Liver (tissue), 9 donors: ENCODE data around the gene PTP4A1. TPM values are rescaled to one million over a fixed set of nuclear protein-coding genes. Genes with fewer than 3 reads are reported as not detected.

Experiments
- DNase-seq: peaks from one replicate; pipeline ENCODE4 v3.0.0-alpha.2; 2017; ENCODE audit warnings: low spot score
- H3K27ac ChIP-seq, 2 donors: one replicate each; pipeline ENCODE4 v1.7.0; 2013; ENCODE audit warnings: inconsistent platforms in 2 of 2, low read length in 2 of 2, control low read depth in 1 of 2, low read depth in 1 of 2, mild to moderate bottlenecking in 1 of 2
- H3K27me3 ChIP-seq, 4 donors: one replicate each; pipeline versions ENCODE4 v1.6.1 to v1.7.0; 2013; ENCODE audit warnings: low read length in 3 of 4, inconsistent platforms in 1 of 4, mild to moderate bottlenecking in 1 of 4, moderate library complexity in 1 of 4; ENCODE audit not compliant: control insufficient read depth in 4 of 4, insufficient read depth in 4 of 4
- H3K36me3 ChIP-seq, 4 donors: one replicate each; pipeline versions ENCODE4 v1.6.1 to v1.7.0; 2013; ENCODE audit warnings: low read length in 3 of 4, mild to moderate bottlenecking in 3 of 4, low read depth in 1 of 4, moderate library complexity in 1 of 4; ENCODE audit not compliant: control insufficient read depth in 4 of 4, insufficient read depth in 3 of 4
- H3K4me1 ChIP-seq, 4 donors: one replicate each; pipeline versions ENCODE4 v1.6.1 to v1.7.0; 2013; ENCODE audit warnings: low read length in 3 of 4, mild to moderate bottlenecking in 3 of 4, moderate library complexity in 1 of 4; ENCODE audit not compliant: control insufficient read depth in 4 of 4, insufficient read depth in 4 of 4
- H3K4me3 ChIP-seq, 3 donors: one replicate each; pipeline versions ENCODE4 v1.6.1 to v1.7.0; 2013; ENCODE audit warnings: low read length in 3 of 3, control low read depth in 1 of 3, low read depth in 1 of 3, mild to moderate bottlenecking in 1 of 3
- H3K9ac ChIP-seq, 2 donors: one replicate each; pipeline ENCODE4 v1.7.0; 2013; ENCODE audit warnings: low read length in 2 of 2, mild to moderate bottlenecking in 2 of 2, moderate library complexity in 2 of 2, control low read depth in 1 of 2, low read depth in 1 of 2
- H3K9me3 ChIP-seq, 4 donors: one replicate each; pipeline versions ENCODE4 v1.6.1 to v1.7.0; 2013; ENCODE audit warnings: low read length in 3 of 4; ENCODE audit not compliant: control insufficient read depth in 4 of 4
- EGR1 ChIP-seq, 2 donors: IDR thresholded peaks; 2 replicates each; pipeline ENCODE4 v1.6.1; 2016 to 2018; ENCODE audit warnings: antibody characterized with exemption in 2 of 2, low read depth in 2 of 2
- FOXA2 ChIP-seq: IDR thresholded peaks from 2 replicates; pipeline ENCODE4 v1.6.1; 2016; ENCODE audit warnings: antibody characterized with exemption
- GABPA ChIP-seq, 2 donors: IDR thresholded peaks in 1 of 2; conservative IDR thresholded peaks in 1 of 2; 2 replicates each; pipeline ENCODE4 v1.6.1; 2016; ENCODE audit warnings: antibody characterized with exemption in 2 of 2, mild to moderate bottlenecking in 1 of 2, moderate library complexity in 1 of 2
- HNF4A ChIP-seq, 2 donors: conservative IDR thresholded peaks; 2 replicates each; pipeline ENCODE4 v1.6.1; 2016; ENCODE audit warnings: antibody characterized with exemption in 2 of 2, mild to moderate bottlenecking in 2 of 2
- HNF4G ChIP-seq: IDR thresholded peaks from 2 replicates; pipeline ENCODE4 v1.6.1; 2016; ENCODE audit warnings: antibody characterized with exemption
- JUND ChIP-seq, 2 donors: IDR thresholded peaks; 2 replicates each; pipeline ENCODE4 v1.6.1; 2016; ENCODE audit warnings: antibody characterized with exemption in 2 of 2
- NR2F2 ChIP-seq: IDR thresholded peaks from 2 replicates; pipeline ENCODE4 v1.6.1; 2016; ENCODE audit warnings: antibody characterized with exemption
- RAD21 ChIP-seq, 2 donors: IDR thresholded peaks; 2 replicates each; pipeline ENCODE4 v1.6.1; 2016; ENCODE audit warnings: antibody characterized with exemption in 2 of 2, mild to moderate bottlenecking in 2 of 2
- RXRA ChIP-seq, 2 donors: IDR thresholded peaks; 2 replicates each; pipeline ENCODE4 v1.6.1; 2017 to 2018; ENCODE audit warnings: antibody characterized with exemption in 2 of 2, mild to moderate bottlenecking in 1 of 2
- SP1 ChIP-seq: IDR thresholded peaks from 2 replicates; pipeline ENCODE4 v1.6.1; 2018; ENCODE audit warnings: antibody characterized with exemption, mild to moderate bottlenecking
- TAF1 ChIP-seq: conservative IDR thresholded peaks from 2 replicates; pipeline ENCODE4 v1.6.1; 2016; ENCODE audit warnings: antibody characterized with exemption, mild to moderate bottlenecking
- YY1 ChIP-seq: IDR thresholded peaks from 2 replicates; pipeline ENCODE4 v1.6.1; 2016; ENCODE audit warnings: antibody characterized with exemption, mild to moderate bottlenecking
- WGBS: extraction: QIAGEN DNeasy Blood & Tissue Kit; methylation state at CpG from one replicate; pipeline ENCODE4 v1.1.7; 2013; 5-methylcytosine and 5-hydroxymethylcytosine counted together
- polyA plus RNA-seq, 2 donors: library from polyadenylated mRNA; stranded (reverse) in 1 of 2; unstranded in 1 of 2; fragments of 200-250 nt in 1 of 2; fragments of >200 nt in 1 of 2; fragmentation: Nextera tagmentation in 1 of 2; extraction: Ambion mirVana in 1 of 2; gene quantifications; one replicate each; pipeline versions ENCODE4 v1.2.1 to v1.2.3, GENCODE V29; 2013 to 2015
- total RNA-seq, 2 donors: library from RNA; depleted of rRNA; stranded (reverse); fragments of >200 nt; gene quantifications; one replicate each; pipeline ENCODE4 v1.2.3, GENCODE V29; 2014
- TF ChIP-seq, protein P1 (sequence below): IDR thresholded peaks from 2 replicates; pipeline ENCODE4 v1.6.1; 2016; ENCODE audit warnings: antibody characterized with exemption
- TF ChIP-seq, protein P2 (sequence below): IDR thresholded peaks from 2 replicates; pipeline ENCODE4 v1.6.1; 2016; ENCODE audit warnings: antibody characterized with exemption, mild to moderate bottlenecking
- TF ChIP-seq, protein P3 (sequence below): IDR thresholded peaks from 2 replicates; pipeline ENCODE4 v1.6.1; 2016; ENCODE audit warnings: antibody characterized with exemption
- TF ChIP-seq, protein P4 (sequence below): fragments of 150-350 bp; IDR thresholded peaks from 2 replicates; pipeline ENCODE4 v1.5.1; 2017; ENCODE audit warnings: improper control_type of control experiment, low read depth, low read length; ENCODE audit not compliant: missing input control
- donor health status: healthy.
- donor health status: healthy.
- donor health status: healthy.
- donor health status: healthy.
- donor health status: healthy.

Gene PTP4A1
- total and polyA plus RNA-seq, 4 donors, result 34.3 to 237 (median 152) TPM

DNA sequence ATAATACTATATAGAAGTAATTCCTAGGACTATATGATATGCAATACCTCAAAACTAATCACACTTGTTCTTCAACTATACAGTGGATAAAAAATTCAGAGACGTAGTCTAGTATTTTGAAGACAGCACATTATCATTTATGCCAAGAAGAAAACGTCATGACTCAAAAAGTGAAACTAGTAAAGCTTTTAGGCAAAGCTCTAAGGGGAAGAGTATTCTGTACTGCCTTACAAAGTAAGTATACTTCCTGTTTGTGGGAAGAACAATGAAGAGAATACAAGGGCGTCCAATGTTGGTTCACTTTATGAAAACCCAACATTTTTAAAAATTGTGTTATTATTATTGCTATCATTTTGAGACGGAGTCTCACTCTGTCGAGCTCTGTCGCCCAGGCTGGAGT is 27.9 kb downstream of the PTP4A1 start:
- Histone ChIP-seq H3K4me3 (no peak overlapping the region), H3K27me3 (no peaks in the 10 kb centered on the region), H3K9me3 (no peaks in the 10 kb centered on the region), H3K9ac (no peak overlapping the region), H3K27ac (no peak overlapping the region), H3K36me3 (no peaks in the 10 kb centered on the region), H3K4me1 (peaks cover 0 to 15% (median 3%) of the 10 kb centered on the region in 4 donors)
- 76% methylated on average over 6 of the region's 6 CpGs for WGBS
- TF ChIP-seq, protein P1, sequence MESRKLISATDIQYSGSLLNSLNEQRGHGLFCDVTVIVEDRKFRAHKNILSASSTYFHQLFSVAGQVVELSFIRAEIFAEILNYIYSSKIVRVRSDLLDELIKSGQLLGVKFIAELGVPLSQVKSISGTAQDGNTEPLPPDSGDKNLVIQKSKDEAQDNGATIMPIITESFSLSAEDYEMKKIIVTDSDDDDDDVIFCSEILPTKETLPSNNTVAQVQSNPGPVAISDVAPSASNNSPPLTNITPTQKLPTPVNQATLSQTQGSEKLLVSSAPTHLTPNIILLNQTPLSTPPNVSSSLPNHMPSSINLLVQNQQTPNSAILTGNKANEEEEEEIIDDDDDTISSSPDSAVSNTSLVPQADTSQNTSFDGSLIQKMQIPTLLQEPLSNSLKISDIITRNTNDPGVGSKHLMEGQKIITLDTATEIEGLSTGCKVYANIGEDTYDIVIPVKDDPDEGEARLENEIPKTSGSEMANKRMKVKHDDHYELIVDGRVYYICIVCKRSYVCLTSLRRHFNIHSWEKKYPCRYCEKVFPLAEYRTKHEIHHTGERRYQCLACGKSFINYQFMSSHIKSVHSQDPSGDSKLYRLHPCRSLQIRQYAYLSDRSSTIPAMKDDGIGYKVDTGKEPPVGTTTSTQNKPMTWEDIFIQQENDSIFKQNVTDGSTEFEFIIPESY, result no peak
- no peak for TF ChIP-seq NR2F2
- TF ChIP-seq HNF4A (conservative IDR thresholded peaks at IDR 0.05), result no peak
- no peak for TF ChIP-seq JUND (IDR thresholded peaks at IDR 0.05)
- TF ChIP-seq FOXA2, result no peak
- TF ChIP-seq, protein P2, sequence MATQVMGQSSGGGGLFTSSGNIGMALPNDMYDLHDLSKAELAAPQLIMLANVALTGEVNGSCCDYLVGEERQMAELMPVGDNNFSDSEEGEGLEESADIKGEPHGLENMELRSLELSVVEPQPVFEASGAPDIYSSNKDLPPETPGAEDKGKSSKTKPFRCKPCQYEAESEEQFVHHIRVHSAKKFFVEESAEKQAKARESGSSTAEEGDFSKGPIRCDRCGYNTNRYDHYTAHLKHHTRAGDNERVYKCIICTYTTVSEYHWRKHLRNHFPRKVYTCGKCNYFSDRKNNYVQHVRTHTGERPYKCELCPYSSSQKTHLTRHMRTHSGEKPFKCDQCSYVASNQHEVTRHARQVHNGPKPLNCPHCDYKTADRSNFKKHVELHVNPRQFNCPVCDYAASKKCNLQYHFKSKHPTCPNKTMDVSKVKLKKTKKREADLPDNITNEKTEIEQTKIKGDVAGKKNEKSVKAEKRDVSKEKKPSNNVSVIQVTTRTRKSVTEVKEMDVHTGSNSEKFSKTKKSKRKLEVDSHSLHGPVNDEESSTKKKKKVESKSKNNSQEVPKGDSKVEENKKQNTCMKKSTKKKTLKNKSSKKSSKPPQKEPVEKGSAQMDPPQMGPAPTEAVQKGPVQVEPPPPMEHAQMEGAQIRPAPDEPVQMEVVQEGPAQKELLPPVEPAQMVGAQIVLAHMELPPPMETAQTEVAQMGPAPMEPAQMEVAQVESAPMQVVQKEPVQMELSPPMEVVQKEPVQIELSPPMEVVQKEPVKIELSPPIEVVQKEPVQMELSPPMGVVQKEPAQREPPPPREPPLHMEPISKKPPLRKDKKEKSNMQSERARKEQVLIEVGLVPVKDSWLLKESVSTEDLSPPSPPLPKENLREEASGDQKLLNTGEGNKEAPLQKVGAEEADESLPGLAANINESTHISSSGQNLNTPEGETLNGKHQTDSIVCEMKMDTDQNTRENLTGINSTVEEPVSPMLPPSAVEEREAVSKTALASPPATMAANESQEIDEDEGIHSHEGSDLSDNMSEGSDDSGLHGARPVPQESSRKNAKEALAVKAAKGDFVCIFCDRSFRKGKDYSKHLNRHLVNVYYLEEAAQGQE, result no peak
- no peak for TF ChIP-seq YY1
- TF ChIP-seq HNF4G, result no peak
- TF ChIP-seq, protein P3, sequence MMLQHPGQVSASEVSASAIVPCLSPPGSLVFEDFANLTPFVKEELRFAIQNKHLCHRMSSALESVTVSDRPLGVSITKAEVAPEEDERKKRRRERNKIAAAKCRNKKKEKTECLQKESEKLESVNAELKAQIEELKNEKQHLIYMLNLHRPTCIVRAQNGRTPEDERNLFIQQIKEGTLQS, result no peak
- TF ChIP-seq, protein P4, sequence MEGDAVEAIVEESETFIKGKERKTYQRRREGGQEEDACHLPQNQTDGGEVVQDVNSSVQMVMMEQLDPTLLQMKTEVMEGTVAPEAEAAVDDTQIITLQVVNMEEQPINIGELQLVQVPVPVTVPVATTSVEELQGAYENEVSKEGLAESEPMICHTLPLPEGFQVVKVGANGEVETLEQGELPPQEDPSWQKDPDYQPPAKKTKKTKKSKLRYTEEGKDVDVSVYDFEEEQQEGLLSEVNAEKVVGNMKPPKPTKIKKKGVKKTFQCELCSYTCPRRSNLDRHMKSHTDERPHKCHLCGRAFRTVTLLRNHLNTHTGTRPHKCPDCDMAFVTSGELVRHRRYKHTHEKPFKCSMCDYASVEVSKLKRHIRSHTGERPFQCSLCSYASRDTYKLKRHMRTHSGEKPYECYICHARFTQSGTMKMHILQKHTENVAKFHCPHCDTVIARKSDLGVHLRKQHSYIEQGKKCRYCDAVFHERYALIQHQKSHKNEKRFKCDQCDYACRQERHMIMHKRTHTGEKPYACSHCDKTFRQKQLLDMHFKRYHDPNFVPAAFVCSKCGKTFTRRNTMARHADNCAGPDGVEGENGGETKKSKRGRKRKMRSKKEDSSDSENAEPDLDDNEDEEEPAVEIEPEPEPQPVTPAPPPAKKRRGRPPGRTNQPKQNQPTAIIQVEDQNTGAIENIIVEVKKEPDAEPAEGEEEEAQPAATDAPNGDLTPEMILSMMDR, result no peak
- TF ChIP-seq RXRA (IDR thresholded peaks at IDR 0.05), result no peak
- TF ChIP-seq EGR1 (IDR thresholded peaks at IDR 0.05; ENCODE audit: low read depth in 2 of 2), result no peak
- TF ChIP-seq SP1, result no peak
- TF ChIP-seq GABPA (IDR thresholded peaks at IDR 0.05 in 1 of 2, conservative IDR thresholded peaks at IDR 0.05 in 1 of 2), result no peak
- TF ChIP-seq RAD21 (IDR thresholded peaks at IDR 0.05), result no peak
- no peak for TF ChIP-seq TAF1
- DNase-seq, result no peak

DNA sequence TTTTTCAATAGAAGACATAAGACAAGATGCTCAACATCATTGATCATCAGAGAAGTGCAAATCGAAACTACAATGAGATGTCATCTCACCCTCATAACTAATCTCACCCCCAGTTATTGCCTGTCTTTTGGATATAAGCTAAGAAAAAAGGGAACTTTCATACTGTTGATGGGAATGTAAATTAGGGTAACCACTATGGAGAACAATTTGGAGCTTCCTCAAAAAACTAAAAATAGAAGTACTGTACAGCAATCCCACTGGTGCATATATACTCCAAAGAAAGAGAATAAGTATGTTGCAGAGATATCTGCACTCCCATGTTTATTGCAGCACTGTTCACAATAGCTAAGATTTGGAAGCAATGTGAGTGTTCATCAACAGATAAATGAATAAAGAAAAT is 37.0 kb downstream of the PTP4A1 start:
- no peaks in the 10 kb centered on the region for H3K4me1 ChIP-seq
- 94% methylated on average over 1 of the region's 1 CpG for WGBS
- no peaks in the 10 kb centered on the region for H3K36me3 ChIP-seq
- H3K9me3 ChIP-seq, result no peaks in the 10 kb centered on the region
- no peak for TF ChIP-seq RAD21 (IDR thresholded peaks at IDR 0.05)
- TF ChIP-seq, protein P3, result no peak
- H3K4me3 ChIP-seq, result no peak overlapping the region
- H3K9ac ChIP-seq, result no peak overlapping the region
- no peak overlapping the region for H3K27ac ChIP-seq
- DNase-seq, result no peak
- no peaks in the 10 kb centered on the region for H3K27me3 ChIP-seq
